HG02973 (cell line): ENCODE results near the gene BEST1.
"Not testable (repeated sequence)": the region's sequence is repeated elsewhere in the genome, so short reads cannot be mapped to it uniquely, and the experiment has no call there.

Experiments used
- ATAC-seq: cut with Tn5 transposase; IDR thresholded peaks from one replicate; pipeline ENCODE4 v1.9.1; 2021; ENCODE audit warnings: moderate library complexity; ENCODE audit not compliant: unreplicated experiment

The BEST1 gene

GRCh38 chr11:61963282-61964057 is 13.3 kb downstream of the BEST1 start:
- no peak for ATAC-seq

GRCh38 chr11:61964058-61964665 is 14.0 kb downstream of the BEST1 start:
- ATAC-seq = no peak

GRCh38 chr11:61964666-61965271 is 14.6 kb downstream of the BEST1 start:
- not testable (repeated sequence) for ATAC-seq

GRCh38 chr11:61966734-61967115 is 16.6 kb downstream of the BEST1 start:
- no peak for ATAC-seq

- ATAC-seq = peak; percentile 46
These were observed 17.2 kb downstream of the BEST1 start, which contains the start of gene FTH1 for GRCh38 chr11:61967116-61967923. FTH1 (minus strand) TSS chr11:61967634; CDS start chr11:61967425, 209 bp downstream.

- peak; percentile 16 for ATAC-seq
These were observed 18.0 kb downstream of the BEST1 start for GRCh38 chr11:61967924-61968757.

GRCh38 chr11:61968758-61969390 is 18.7 kb downstream of the BEST1 start:
- no peak for ATAC-seq

- ATAC-seq = no peak
These were observed 19.2 kb downstream of the BEST1 start for GRCh38 chr11:61969391-61969758.

- ATAC-seq = no peak
These were observed 19.9 kb downstream of the BEST1 start for GRCh38 chr11:61969838-61970662.

GRCh38 chr11:61971248-61972111 is 21.3 kb downstream of the BEST1 start:
- ATAC-seq = no peak

GRCh38 chr11:61972112-61972671 is 22.0 kb downstream of the BEST1 start:
- ATAC-seq = no peak

- no peak for ATAC-seq
These were observed 22.7 kb downstream of the BEST1 start for GRCh38 chr11:61972672-61973475.

GRCh38 chr11:61973476-61974162 is 23.5 kb downstream of the BEST1 start:
- no peak for ATAC-seq

GRCh38 chr11:61974766-61975631 is 24.8 kb downstream of the BEST1 start:
- no peak for ATAC-seq

- no peak for ATAC-seq
These were observed 25.7 kb downstream of the BEST1 start for GRCh38 chr11:61975638-61976419.
